ENCODE data around the gene TF.

Gene TF

GRCh38 chr3:133820129-133820528 is 73.9 kb downstream of the TF start:
- DNase-seq = no peak

- no peak for DNase-seq
Observed at GRCh38 chr3:133820889-133821675, 74.9 kb downstream of the TF start.

GRCh38 chr3:133821767-133822638 is 75.8 kb downstream of the TF start:
- no peak for DNase-seq

GRCh38 chr3:133824961-133825485 is 78.8 kb downstream of the TF start:
- no peak for DNase-seq

- no peak for DNase-seq
Observed at GRCh38 chr3:133825969-133826727, 80.0 kb downstream of the TF start.

- DNase-seq = no peak
Observed at GRCh38 chr3:133827136-133827535, 80.9 kb downstream of the TF start.

- DNase-seq = no peak
Observed at GRCh38 chr3:133827684-133828083, 81.5 kb downstream of the TF start.

GRCh38 chr3:133828576-133829309 is 82.5 kb downstream of the TF start:
- no peak for DNase-seq

GRCh38 chr3:133829310-133829707 is 83.1 kb downstream of the TF start:
- DNase-seq = no peak

- no peak for DNase-seq
Observed at GRCh38 chr3:133830071-133830470, 83.9 kb downstream of the TF start.

GRCh38 chr3:133831966-133832801 is 86.0 kb downstream of the TF start:
- no peak for DNase-seq

- no peak for DNase-seq
Observed at GRCh38 chr3:133832802-133833144, 86.6 kb downstream of the TF start.

- DNase-seq = no peak
Observed at GRCh38 chr3:133833267-133833666, 87.1 kb downstream of the TF start.

GRCh38 chr3:133833880-133834620 is 87.9 kb downstream of the TF start:
- DNase-seq = no peak

GRCh38 chr3:133834621-133835417 is 88.6 kb downstream of the TF start:
- no peak for DNase-seq

GRCh38 chr3:133835418-133835743 is 89.2 kb downstream of the TF start:
- DNase-seq = no peak

GRCh38 chr3:133835961-133836360 is 89.8 kb downstream of the TF start:
- no peak for DNase-seq

- no peak for DNase-seq
Observed at GRCh38 chr3:133836497-133837158, 90.4 kb downstream of the TF start.

All from inflammatory macrophage (primary cell).